KOPT-K1 (cell line): ENCODE data around the gene DAP.
"Not testable (repeated sequence)": the region's sequence is repeated elsewhere in the genome, so short reads cannot be mapped to it uniquely, and the experiment has no call there.

ENCODE experiments used
- H3K27ac ChIP-seq: fragments of 200-600 bp; sonication (generic); 2 replicates; pipeline ENCODE4 v1.5.1; 2016; ENCODE audit warnings: antibody characterized with exemption, mild to moderate bottlenecking, low read depth, low read length; ENCODE audit not compliant: poor library complexity, severe bottlenecking
- H3K36me3 ChIP-seq: fragments of 200-600 bp; sonication (generic); 2 replicates; pipeline ENCODE4 v1.5.1; 2017; ENCODE audit warnings: antibody characterized with exemption, mild to moderate bottlenecking, low read length, moderate library complexity; ENCODE audit not compliant: insufficient read depth
- H3K9me3 ChIP-seq: fragments of 200-600 bp; sonication (generic); 2 replicates; pipeline ENCODE4 v1.5.1; 2017; ENCODE audit warnings: antibody characterized with exemption, low read length, mild to moderate bottlenecking; ENCODE audit not compliant: insufficient read depth, poor library complexity, severe bottlenecking

Gene DAP

GRCh38 chr5:10644192-10644591 lies 116.8 kb downstream of the DAP start:
- Histone ChIP-seq H3K36me3 (no peaks in the 10 kb centered on the region), H3K27ac (no peak overlapping the region), H3K9me3 (no peaks in the 10 kb centered on the region)

- Histone ChIP-seq H3K36me3 (no peaks in the 10 kb centered on the region), H3K27ac (no peak overlapping the region), H3K9me3 (no peaks in the 10 kb centered on the region)
Measured at GRCh38 chr5:10642367-10642766, 118.7 kb downstream of the DAP start.

- Histone ChIP-seq H3K36me3 (no peaks in the 10 kb centered on the region), H3K27ac (no peak overlapping the region), H3K9me3 (no peaks in the 10 kb centered on the region)
Measured at GRCh38 chr5:10639846-10640368, 121.1 kb downstream of the DAP start.

DNA sequence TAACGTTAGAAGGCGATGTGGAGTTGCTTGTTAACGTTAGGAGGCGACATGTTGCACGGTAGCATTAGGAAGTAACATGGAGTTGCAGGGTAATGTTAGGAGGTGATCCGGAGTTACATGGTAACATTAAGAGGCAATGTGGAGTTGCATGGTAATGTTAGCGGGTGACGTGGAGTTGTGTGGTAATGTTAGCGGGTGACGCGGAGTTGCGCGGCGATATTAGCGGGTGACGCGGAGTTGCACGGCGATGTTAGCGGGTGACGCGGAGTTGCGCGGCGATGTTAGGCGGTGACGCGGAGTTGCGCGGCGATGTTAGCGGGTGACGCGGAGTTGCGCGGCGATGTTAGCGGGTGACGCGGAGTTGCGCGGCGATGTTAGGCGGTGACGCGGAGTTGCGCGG lies 122.3 kb downstream of the DAP start:
- H3K36me3 ChIP-seq, H3K9me3 ChIP-seq, H3K27ac ChIP-seq: not testable (repeated sequence)

GRCh38 chr5:10637944-10638343 lies 123.1 kb downstream of the DAP start:
- Histone ChIP-seq H3K9me3 (no peaks in the 10 kb centered on the region), H3K36me3 (no peaks in the 10 kb centered on the region)

GRCh38 chr5:10636363-10637142 lies 124.5 kb downstream of the DAP start:
- H3K27ac ChIP-seq: no peak overlapping the region
- H3K9me3 ChIP-seq: no peaks in the 10 kb centered on the region
- no peaks in the 10 kb centered on the region for H3K36me3 ChIP-seq

More at GRCh38 chr5:10637944-10638343, 123.1 kb downstream of the DAP start:
- H3K27ac ChIP-seq: no peak overlapping the region

DNA sequence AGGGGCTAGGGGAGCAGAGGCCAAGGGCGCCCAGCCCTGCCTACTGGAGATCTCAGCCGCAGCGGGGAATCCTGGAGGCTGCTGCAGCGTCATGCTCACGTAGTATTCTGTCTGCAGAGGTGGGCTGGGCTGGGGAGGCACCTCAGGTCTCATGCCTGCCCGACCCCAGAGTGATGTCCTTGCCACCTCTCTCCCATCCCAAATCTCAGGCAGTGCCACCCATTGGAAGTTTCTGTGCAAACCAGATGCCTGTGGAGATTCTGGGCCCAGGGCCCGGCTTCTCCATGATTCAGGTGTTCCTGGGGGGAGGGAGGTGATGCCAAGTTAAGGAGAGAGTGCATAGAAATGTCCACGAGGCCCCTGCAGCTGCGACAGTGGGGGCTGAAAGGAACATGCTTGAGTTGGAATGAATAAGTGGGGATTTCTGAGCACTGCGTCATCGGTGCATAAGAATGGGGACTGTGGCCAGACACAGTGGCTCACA lies 125.1 kb downstream of the DAP start:
- no peaks in the 10 kb centered on the region for H3K9me3 ChIP-seq
- no peaks in the 10 kb centered on the region for H3K36me3 ChIP-seq
- no peak overlapping the region for H3K27ac ChIP-seq

DNA sequence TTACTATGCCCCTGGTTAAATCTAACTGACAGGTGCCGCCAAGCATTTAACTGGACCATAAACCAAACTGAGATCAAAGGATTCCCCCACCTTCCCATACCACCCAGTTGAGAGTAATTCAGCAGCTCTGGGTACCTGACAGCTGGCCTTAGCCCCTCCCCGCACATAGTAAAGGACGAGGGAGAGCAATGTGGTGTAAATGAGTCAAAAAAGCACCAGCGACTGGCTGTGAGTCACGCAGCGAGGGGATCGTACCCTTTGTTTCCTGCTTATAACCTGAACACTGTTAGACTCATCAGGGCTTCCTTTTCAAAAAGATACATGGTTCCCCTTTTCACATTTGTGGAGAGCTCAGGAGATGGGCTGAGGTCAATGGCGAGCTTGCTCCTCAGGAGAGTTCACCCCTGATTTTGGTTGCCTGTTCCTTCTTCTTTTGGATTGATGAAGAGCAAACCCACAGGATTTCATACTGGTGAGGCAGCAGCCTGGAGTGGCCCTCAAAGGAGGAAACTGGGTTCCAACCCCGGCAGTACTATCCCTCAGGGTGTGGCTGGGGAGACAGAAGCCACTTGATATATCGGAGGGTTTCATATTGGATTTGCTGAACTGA lies 125.7 kb downstream of the DAP start:
- Histone ChIP-seq H3K9me3 (no peaks in the 10 kb centered on the region), H3K27ac (no peak overlapping the region), H3K36me3 (no peaks in the 10 kb centered on the region)

DNA sequence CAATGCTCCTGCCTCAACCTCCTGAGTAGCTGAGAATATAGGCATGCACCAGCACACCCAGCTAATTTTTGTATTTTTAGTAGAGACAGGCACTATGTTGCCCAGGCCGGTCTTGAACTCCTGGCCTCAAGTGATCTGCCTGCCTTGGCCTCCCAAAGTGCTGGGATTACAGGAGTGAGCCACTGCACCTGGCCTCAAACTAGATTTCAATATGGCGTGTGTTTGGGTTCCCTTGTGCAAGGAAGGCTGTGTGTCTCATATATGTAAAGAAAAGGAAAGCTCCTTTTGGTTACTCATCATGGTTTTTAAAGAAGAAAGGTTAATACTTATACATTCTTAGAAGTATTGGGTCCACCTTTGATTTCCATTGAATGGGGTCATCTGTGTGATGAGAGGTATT lies 126.5 kb downstream of the DAP start:
- Histone ChIP-seq H3K27ac (no peak overlapping the region), H3K36me3 (no peaks in the 10 kb centered on the region), H3K9me3 (no peaks in the 10 kb centered on the region)

GRCh38 chr5:10634050-10634449 lies 127.0 kb downstream of the DAP start:
- Histone ChIP-seq H3K36me3 (no peaks in the 10 kb centered on the region), H3K27ac (peak overlapping the region; percentile 49), H3K9me3 (no peaks in the 10 kb centered on the region)

DNA sequence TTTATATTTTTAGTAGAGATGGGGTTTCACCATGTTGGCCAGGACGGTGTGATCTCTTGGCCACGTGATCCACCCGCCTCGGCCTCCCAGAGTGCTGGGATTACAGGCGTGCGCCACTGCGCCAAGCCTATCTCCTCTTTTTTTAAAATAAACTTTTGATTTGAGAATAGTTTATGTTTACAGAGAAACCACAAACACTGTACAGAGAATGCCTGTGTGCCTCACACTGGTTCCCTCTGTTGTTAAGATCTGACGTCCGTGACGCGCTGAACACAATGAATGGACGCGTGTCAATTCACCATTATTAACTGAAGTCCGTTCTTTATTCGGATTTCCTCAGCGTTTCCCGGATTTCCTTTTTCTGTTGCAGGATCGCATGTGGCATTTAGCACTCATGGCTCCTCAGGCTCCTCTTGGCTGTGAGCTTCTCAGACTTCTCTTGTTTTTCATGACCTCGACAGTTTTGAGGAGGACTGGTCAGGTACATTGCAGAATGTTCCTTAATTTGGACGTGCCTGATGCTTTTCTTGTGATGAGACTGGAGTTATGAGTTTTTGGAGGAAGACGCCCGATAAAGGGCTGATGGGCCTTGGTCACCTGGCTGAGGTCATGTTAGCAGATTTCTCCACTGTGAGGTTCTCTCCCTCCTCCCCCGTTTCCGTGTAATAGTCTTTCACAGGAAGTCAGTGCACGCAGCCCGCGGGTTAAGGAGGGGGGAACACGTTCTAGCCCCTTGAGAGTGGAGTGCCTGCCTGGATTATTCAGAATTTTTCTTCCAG lies 127.6 kb downstream of the DAP start:
- Histone ChIP-seq H3K9me3 (no peaks in the 10 kb centered on the region), H3K27ac (peak overlapping the region; percentile 49), H3K36me3 (no peaks in the 10 kb centered on the region)

DNA sequence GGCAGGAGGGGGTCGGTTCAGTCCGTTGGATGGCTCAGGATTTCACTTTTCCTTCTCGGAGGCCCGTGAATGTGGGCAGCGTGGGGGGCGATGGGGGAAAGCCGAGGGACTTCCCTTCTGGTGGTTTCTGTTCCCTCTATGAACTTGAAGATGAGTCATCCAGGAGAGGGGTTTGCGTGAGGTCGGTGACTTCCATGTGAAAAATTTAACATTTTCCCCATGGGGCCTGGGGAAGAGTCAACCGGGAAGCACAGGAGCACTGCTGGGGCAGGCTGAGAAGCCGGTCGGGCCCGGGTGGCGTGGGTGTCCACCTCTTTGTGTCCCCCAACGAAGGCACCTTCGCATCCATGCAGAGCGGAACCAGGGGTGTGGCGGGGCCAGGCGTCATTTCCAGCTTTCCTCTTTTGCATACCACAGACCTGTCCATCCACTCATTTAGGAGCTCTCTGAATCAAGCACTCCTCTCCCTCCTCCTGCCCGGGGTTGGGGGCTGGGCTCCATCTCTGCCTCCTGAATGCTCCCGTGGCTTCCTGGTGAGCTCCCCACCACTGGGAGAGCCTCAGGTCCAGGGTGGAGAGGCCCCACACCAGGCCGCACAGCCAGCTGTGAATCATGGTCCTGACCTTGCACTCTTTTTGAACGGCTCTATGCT lies 128.8 kb downstream of the DAP start:
- Histone ChIP-seq H3K9me3 (no peaks in the 10 kb centered on the region), H3K36me3 (no peaks in the 10 kb centered on the region), H3K27ac (no peak overlapping the region)

- Histone ChIP-seq H3K9me3 (no peaks in the 10 kb centered on the region), H3K36me3 (no peaks in the 10 kb centered on the region), H3K27ac (no peak overlapping the region)
Measured at GRCh38 chr5:10631316-10631996, 129.6 kb downstream of the DAP start.

DNA sequence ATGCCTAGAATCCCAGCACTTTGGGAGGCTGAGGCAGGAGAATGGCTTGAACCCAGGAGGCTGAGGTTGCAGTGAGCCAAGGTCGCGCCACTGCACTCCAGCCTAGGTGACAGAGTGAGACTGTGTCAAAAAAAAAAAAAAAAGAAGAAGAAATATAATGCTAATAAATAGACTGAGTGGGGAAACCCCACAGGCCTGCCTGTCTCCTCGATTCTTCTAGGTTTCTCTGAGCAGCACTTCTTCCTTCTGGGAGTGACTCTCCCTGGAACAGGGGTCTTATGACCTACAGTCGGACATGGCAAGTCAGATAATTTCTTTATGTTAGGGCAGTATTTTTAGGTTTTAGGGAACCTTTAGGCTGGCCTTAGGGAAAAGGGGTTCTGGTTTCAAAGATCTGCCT lies 130.3 kb downstream of the DAP start:
- H3K27ac ChIP-seq, H3K9me3 ChIP-seq, H3K36me3 ChIP-seq: not testable (repeated sequence)
